Gastroesophageal sphincter (tissue), 4 donors: ENCODE measurements around the gene SNX32. TPM values are rescaled to one million over a fixed set of nuclear protein-coding genes. Genes with fewer than 3 reads are reported as not detected.

Experiments
- ATAC-seq: fragments of 150-250 bp; one replicate; pipeline ENCODE4 v1.9.1; 2016; ENCODE audit warnings: mild to moderate bottlenecking, moderate library complexity
- H3K27ac ChIP-seq, 4 donors: fragments of 200-600 bp; sonication (generic) in 3 of 4; 1 replicate in 3 of 4; 2 replicates in 1 of 4; pipeline ENCODE4 v1.5.1; 2016 to 2019
- H3K27me3 ChIP-seq: fragments of 200-600 bp; sonication (generic); one replicate; pipeline ENCODE4 v1.5.1; 2019
- H3K36me3 ChIP-seq, 2 donors: fragments of 200-600 bp; sonication (generic); one replicate each; pipeline ENCODE4 v1.5.1; 2019; ENCODE audit warnings: control low read depth in 1 of 2
- H3K4me1 ChIP-seq, 3 donors: fragments of 200-600 bp; sonication (generic); 1 replicate in 2 of 3; 2 replicates in 1 of 3; pipeline ENCODE4 v1.5.1; 2016 to 2019; ENCODE audit warnings: control low read depth in 2 of 3
- H3K4me3 ChIP-seq, 2 donors: fragments of 200-600 bp; sonication (generic); one replicate each; pipeline ENCODE4 v1.5.1; 2019; ENCODE audit warnings: mild to moderate bottlenecking in 1 of 2, moderate library complexity in 1 of 2
- H3K9me3 ChIP-seq, 3 donors: fragments of 200-600 bp; sonication (generic); one replicate each; pipeline ENCODE4 v1.5.1; 2017 to 2019; ENCODE audit warnings: control low read depth in 2 of 3
- EP300 ChIP-seq: sonication (generic); formaldehyde crosslinking; IDR thresholded peaks from one replicate; pipeline ENCODE4 v1.6.1; 2017; ENCODE audit warnings: antibody characterized with exemption, mild to moderate bottlenecking
- POLR2A ChIP-seq, 2 donors: fragments of 450-650 bp; IDR thresholded peaks; one replicate each; pipeline ENCODE4 v1.6.1; 2017; ENCODE audit warnings: antibody characterized with exemption in 2 of 2, mild to moderate bottlenecking in 2 of 2, moderate library complexity in 1 of 2
- POLR2AphosphoS5 ChIP-seq: sonication (generic); formaldehyde crosslinking; IDR thresholded peaks from one replicate; pipeline ENCODE4 v1.6.1; 2017; ENCODE audit warnings: antibody characterized with exemption
- WGBS, 2 donors: methylation state at CpG; one replicate each; pipeline ENCODE4 v1.1.5; 2018; ENCODE audit warnings: low coverage in 1 of 2; 5-methylcytosine and 5-hydroxymethylcytosine counted together
- total RNA-seq, 4 donors: library from RNA; depleted of rRNA; stranded (reverse); fragments of >200 nt; gene quantifications; one replicate each; pipeline ENCODE4 v1.1.0, GENCODE V29; 2016
- TF ChIP-seq, protein P1 (sequence below), 4 experiments: fragments of 200-600 bp in 2 of 4; fragments of 450-650 bp in 2 of 4; sonication (generic) in 1 of 4; IDR thresholded peaks; one replicate each; pipeline ENCODE4 v1.5.1; 2017 to 2019; ENCODE audit warnings: antibody characterized with exemption in 4 of 4, mild to moderate bottlenecking in 2 of 4, moderate library complexity in 2 of 4

SNX32 gene
- total RNA-seq, 4 donors from 2014 or later = 0.13 TPM; not detected in 3

GRCh38 chr11:65882120-65883057 is 48.6 kb downstream of the SNX32 start:
- Histone ChIP-seq H3K4me3 (no peak overlapping the region), H3K4me1 (peaks cover 0 to 25% (median 10%) of the 10 kb centered on the region in 3 donors), H3K27ac (no peak overlapping the region), H3K9me3 (no peaks in the 10 kb centered on the region), H3K27me3 (no peaks in the 10 kb centered on the region), H3K36me3 (peaks cover 0 to 49% of the 10 kb centered on the region in 2 donors)
- no peak for TF ChIP-seq POLR2AphosphoS5
- no peak for TF ChIP-seq EP300
- TF ChIP-seq POLR2A (IDR thresholded peaks at IDR 0.05) = no peak
- TF ChIP-seq, protein P1, sequence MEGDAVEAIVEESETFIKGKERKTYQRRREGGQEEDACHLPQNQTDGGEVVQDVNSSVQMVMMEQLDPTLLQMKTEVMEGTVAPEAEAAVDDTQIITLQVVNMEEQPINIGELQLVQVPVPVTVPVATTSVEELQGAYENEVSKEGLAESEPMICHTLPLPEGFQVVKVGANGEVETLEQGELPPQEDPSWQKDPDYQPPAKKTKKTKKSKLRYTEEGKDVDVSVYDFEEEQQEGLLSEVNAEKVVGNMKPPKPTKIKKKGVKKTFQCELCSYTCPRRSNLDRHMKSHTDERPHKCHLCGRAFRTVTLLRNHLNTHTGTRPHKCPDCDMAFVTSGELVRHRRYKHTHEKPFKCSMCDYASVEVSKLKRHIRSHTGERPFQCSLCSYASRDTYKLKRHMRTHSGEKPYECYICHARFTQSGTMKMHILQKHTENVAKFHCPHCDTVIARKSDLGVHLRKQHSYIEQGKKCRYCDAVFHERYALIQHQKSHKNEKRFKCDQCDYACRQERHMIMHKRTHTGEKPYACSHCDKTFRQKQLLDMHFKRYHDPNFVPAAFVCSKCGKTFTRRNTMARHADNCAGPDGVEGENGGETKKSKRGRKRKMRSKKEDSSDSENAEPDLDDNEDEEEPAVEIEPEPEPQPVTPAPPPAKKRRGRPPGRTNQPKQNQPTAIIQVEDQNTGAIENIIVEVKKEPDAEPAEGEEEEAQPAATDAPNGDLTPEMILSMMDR (IDR thresholded peaks at IDR 0.05) = no peak
- ATAC-seq = no peak
- WGBS, 2 donors = 93% methylated on average over 5 to 8 of the region's 30 CpGs

DNA sequence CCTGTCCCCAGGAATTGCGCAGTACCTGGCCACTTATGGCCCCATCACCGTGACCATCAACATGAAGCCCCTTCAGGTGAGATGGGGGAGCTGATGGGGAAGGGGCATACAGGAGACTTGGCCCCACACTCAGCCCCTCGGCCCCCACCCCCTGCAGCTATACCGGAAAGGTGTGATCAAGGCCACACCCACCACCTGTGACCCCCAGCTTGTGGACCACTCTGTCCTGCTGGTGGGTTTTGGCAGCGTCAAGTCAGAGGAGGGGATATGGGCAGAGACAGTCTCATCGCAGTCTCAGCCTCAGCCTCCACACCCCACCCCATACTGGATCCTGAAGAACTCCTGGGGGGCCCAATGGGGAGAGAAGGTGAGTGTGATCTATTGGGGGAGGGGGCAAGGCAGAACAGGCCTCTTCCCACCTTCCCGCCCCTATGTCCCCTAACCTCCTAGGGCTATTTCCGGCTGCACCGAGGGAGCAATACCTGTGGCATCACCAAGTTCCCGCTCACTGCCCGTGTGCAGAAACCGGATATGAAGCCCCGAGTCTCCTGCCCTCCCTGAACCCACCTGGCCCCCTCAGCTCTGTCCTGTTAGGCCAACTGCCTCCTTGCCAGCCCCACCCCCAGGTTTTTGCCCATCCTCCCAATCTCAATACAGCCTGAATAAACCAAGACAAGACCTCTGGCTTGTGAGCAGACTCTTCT is 49.4 kb downstream of the SNX32 start:
- no peaks in the 10 kb centered on the region for H3K9me3 ChIP-seq
- H3K4me1 ChIP-seq = peaks cover 0 to 33% (median 14%) of the 10 kb centered on the region in 3 donors
- no peak for ATAC-seq
- no peaks in the 10 kb centered on the region for H3K27me3 ChIP-seq
- no peak overlapping the region for H3K27ac ChIP-seq
- TF ChIP-seq POLR2AphosphoS5 = no peak
- TF ChIP-seq, protein P1 (IDR thresholded peaks at IDR 0.05) = no peak
- no peak for TF ChIP-seq EP300
- no peak for TF ChIP-seq POLR2A (IDR thresholded peaks at IDR 0.05)
- no peak overlapping the region for H3K4me3 ChIP-seq
- peaks cover 0 to 49% of the 10 kb centered on the region in 2 donors for H3K36me3 ChIP-seq
- 86 to 90% methylated on average over 4 to 8 of the region's 13 CpGs for WGBS, 2 donors

GRCh38 chr11:65883786-65884715 is 50.3 kb downstream of the SNX32 start:
- Histone ChIP-seq H3K9me3 (no peaks in the 10 kb centered on the region), H3K4me1 (peaks cover 0 to 39% (median 14%) of the 10 kb centered on the region in 3 donors), H3K27ac (peak overlapping the region in 3 of 4 donors; percentile 16 to 65 (median 64)), H3K4me3 (no peak overlapping the region), H3K27me3 (no peaks in the 10 kb centered on the region), H3K36me3 (peaks cover 0 to 49% of the 10 kb centered on the region in 2 donors)
- no peak for TF ChIP-seq EP300
- TF ChIP-seq, protein P1 (IDR thresholded peaks at IDR 0.05) = no peak
- TF ChIP-seq POLR2A (IDR thresholded peaks at IDR 0.05) = no peak
- no peak for TF ChIP-seq POLR2AphosphoS5
- 40 to 85% methylated on average over 1 to 18 of the region's 28 CpGs for WGBS, 2 donors
- ATAC-seq = no peak

GRCh38 chr11:65884716-65885092 is 50.9 kb downstream of the SNX32 start:
- no peak for TF ChIP-seq POLR2A (IDR thresholded peaks at IDR 0.05)
- TF ChIP-seq, protein P1 (IDR thresholded peaks at IDR 0.05) = peak in 3 of 4 experiments; percentile 99 to 100 (median 99)
- TF ChIP-seq EP300 = no peak
- TF ChIP-seq POLR2AphosphoS5 = peak; percentile 55
- peak overlapping the region in 3 of 4 donors; percentile 20 to 65 (median 64) for H3K27ac ChIP-seq
- H3K9me3 ChIP-seq = no peaks in the 10 kb centered on the region
- peaks cover 0 to 46% (median 20%) of the 10 kb centered on the region in 3 donors for H3K4me1 ChIP-seq
- H3K4me3 ChIP-seq = no peak overlapping the region
- WGBS, 2 donors = no CpG with 5 or more reads among the region's 9 CpGs
- peak; percentile 15 for ATAC-seq
- no peaks in the 10 kb centered on the region for H3K27me3 ChIP-seq
- peaks cover 0 to 49% of the 10 kb centered on the region in 2 donors for H3K36me3 ChIP-seq
